GM18517 (cell line): ENCODE data around the gene MTUS2.

Experiments used
- ATAC-seq: cut with Tn5 transposase; IDR thresholded peaks from one replicate; pipeline ENCODE4 v1.9.1; 2021; ENCODE audit warnings: mild to moderate bottlenecking, moderate library complexity; ENCODE audit not compliant: unreplicated experiment

MTUS2 gene

DNA sequence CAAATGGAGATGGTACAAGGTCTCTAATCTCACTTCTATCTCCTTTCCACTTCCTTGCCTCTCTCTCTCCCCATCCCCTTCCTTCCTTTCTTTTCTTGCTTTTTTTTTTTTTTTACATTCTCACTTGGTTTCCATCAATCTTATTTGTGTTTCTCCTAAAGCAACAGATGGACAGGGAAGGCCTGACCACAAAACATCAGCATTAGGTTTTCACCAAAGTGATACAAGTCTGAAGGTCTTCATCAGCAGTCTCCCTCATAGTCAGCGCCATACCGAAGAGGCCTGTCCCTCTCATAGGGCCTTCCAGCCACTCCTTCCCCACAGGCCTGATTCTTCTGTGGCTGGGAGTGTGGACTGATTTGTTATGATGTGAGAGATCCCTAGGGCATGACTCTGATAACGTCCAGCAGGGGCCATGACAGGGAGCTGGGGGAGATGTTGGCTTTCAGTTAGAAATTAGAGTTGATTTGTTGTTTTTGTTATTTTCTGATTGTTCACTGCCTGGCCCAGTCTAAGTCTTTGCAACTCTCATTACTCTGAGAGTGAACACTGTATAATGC is 616.7 kb downstream of the MTUS2 start:
- no peak for ATAC-seq

DNA sequence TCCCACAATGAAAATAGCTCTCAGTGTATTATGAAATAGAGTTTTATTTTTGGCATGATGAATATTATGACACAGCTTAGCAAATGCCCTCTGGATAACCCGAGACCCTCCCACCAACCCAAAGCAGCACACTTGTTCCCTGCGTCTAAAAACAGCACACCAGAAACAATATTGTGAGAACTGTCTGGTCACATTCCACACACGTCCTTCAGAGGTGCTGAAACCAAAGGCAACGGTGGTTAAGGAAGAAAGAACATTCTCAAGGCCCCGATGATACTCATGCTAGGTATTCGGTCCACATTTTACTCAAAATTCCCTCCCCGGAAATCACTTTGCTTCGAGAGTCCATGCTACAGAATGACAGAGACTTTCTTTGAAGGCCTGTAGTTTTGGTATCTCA is 618.6 kb downstream of the MTUS2 start:
- no peak for ATAC-seq

DNA sequence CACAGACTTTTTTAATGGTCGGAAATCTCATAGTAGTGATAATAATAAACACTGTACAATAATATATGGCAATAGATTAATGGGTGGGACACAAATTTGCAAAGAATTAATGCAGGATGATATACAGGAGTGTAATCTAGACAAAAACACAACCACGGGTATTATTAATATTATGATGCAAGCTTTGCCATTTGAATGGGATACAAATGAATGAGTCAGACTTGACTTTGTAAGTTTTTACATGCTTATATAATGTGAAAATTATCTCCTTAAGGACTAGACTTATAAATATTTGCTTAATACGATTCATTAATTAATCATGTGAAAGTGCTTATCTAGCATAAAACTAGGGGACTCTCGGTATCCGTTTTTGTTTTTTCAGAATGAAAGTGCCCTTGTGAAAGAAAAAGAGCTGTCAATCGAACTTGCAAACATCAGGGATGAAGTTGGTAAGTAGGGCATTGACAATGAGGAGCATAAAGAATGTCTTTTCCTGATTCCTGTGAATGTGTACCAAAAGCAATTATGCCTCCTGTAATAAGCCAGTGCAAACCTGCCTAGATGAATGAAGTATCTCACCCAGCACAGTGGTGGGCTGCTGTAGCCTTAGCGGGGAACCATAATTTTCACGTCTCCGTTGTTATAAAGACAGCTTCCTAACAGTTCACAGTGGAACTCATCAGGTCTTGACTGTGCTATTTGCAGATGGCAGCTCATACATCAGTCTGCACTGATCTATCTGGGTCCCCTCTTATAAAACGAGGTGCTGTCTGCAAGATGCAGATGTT is 619.7 kb downstream of the MTUS2 start:
- no peak for ATAC-seq

DNA sequence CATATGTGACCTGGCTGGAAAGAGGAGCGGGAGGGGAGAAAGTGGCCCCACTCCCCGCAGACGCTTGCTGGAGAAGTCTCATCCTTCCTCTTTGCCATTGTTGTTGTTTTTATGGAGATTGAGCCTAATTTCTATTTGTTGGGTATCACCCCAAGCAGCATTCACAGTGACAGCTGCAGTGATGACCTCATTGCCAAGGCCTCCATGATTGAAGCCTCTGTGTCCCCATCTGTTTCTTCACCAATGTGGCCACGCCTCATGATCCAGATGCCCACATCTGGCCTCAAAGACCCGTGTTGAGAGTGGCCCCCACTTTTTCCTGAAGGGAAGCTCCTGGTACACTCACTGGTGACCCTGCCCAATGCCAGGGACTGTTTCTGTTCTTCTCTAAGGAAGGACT is 621.2 kb downstream of the MTUS2 start:
- no peak for ATAC-seq

DNA sequence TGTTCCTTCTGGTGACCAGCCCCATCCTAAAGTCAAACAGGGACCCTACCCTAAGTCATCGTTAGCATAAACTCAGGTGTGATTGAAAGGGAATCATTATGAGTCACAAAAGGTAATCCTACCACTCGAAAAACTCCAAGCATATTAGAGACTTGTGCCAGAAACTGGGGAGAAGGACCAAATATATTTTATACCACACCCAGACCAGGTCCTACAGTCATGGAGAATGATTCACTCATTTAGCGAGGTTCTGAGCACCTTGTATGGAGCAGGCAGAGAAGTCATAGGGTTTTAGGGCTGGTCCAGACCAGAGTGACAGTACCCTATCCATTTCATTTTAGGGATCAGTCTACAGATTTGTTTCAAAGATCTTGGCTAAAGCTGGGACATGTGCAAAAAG is 625.9 kb downstream of the MTUS2 start:
- ATAC-seq, result no peak

DNA sequence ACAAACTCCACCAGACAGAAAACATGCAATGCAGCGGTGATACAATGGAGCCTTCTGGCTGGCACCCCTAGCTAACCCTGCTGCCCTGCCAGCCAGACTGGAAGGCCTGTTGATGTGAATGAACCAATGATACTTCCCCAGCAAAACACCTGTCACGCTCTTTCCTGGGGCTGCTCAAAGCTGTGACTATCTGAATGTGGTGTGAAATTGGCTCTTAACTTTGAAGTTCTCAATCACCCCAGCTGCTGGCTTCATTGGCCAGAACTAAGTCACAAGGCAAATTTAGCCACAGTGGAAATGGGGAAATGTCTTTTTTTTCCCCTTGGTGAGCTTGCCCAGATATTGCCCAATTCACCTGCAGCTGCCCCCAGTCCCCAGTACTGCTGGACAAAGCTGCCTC is 628.0 kb downstream of the MTUS2 start:
- ATAC-seq, result no peak

DNA sequence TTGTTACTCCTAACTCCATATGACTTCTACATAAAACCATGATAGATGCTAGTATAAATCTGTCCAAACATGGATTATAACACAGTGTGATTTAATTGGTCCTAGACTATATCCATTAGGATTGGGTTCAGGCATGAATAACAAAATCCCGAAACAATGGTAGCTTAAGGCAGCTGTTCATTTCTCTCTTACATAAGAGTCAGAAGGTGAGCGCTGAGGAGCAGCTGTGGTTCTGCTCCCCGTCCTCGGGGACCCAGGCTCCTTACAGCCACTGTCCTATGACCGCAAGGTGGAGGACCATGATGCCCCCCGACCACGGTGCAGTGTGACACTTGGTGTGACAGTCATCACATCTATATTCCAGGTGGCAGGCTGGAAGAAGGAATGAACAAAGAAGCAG is 629.6 kb downstream of the MTUS2 start:
- no peak for ATAC-seq

DNA sequence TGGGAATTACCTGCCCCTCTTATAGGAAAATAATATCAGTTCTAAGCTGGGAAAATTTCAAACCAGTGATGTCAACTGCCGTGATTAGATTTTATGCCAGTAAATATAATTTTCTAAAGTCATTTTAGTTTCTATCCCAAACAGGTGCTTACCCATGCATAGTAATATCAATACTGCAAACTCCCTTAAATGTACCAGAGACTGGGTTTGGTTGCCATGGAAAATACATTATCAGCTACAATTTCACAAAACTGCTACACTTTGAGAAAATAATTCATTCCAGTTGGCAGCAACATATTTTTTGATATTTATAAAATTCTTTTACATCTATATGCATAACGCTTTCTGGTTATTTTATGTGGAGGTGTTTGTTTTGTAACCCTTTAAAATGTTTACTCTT is 631.8 kb downstream of the MTUS2 start:
- no peak for ATAC-seq

DNA sequence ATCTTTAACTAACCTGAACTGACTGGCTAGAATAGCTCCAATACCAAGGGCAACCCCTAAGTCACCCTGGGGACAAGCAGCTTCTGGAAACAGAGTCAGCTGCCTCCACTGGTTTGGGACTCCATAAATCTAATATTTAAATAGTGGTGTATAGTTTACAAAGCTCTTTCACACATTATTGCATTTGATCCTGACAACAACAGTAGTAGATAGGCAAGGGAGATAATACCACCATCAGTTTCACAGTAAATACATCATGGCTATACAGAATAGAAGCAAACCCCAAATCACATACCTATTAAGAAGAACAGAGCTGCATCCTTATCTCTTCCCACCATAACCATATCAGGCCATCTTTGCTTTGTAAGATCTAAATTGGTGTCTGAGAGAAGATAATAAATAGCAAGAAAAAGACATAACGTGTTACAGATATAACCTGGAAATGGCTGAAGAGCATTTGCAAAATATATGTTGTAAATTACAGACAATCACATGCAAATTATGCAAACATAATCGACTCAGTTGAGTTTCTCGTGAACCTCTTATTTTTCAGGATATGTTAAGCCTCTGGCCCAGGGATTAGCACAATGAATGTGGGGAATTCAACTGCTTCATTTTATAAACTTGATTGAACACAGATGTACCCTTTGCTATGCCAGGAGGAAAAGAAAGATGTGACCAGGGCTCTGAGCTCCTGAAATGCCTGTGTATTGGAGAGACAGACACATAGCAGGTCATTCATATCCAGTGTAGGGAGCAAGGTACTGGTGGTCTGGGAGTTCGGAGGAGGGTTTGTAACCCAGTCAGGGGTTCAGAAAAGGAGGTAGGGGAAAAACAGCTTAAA is 632.9 kb downstream of the MTUS2 start:
- ATAC-seq, result no peak

DNA sequence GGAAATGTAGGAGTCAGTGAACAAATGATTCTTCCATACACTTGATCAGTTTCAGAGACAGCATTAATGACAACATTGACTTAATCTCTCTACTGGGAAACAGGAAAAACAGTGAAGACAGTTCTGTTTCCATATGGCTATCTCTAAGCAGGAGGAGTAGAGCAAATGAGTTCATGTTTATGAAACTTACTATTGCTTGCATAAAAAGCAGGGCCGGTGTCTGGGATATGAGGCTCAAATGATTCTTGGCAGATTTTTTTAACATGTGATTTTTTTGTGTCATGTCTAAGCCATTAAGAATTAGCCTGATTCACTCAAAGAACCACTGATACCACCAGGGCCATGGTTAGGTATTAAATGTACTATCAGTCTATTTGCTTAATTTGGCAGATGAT is 633.5 kb downstream of the MTUS2 start:
- no peak for ATAC-seq

DNA sequence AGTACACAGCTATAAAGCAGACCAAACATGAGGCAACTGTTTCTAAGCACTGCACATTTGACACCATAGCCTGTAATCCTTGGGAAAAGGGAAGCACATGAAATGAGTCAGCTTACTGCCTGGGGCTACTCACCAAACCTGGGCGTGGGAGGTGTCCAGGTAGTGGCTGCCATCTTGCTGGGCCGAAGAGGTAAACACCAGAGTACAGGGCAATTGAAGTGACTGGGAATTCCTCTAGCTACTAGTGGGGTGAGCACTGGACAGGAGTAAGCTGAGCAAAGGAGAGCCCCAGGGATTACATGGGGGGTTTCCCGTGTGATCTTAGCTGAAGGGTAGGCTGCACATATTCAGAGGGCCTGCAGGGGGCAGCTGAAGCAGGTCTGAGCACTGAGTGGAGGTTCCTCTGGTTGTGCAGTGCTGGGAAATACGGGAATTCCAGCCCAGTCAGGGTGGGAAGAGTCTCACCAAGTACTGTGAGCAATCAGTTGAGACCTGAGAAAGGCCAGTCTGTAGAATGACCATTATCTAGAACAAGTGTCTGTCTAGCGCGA is 634.9 kb downstream of the MTUS2 start:
- ATAC-seq, result no peak

DNA sequence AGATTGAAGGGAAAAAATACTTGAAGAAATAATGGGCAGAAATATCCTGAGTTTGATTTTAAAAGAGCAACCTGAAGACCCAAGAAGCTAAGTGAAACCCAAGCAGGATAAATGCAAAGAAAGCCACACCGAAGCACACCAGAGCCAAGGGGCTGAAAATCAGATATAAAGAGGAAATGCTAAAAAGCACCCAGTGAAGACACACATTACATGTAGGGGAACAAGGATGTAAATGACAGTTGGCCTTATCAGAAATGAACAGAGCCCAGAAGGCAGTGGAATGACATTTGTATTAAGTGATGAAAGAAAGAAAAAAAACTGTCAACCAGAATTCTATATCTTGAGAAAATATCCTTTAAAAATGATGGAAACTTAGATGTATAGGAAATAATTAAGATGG is 636.3 kb downstream of the MTUS2 start:
- ATAC-seq, result no peak

DNA sequence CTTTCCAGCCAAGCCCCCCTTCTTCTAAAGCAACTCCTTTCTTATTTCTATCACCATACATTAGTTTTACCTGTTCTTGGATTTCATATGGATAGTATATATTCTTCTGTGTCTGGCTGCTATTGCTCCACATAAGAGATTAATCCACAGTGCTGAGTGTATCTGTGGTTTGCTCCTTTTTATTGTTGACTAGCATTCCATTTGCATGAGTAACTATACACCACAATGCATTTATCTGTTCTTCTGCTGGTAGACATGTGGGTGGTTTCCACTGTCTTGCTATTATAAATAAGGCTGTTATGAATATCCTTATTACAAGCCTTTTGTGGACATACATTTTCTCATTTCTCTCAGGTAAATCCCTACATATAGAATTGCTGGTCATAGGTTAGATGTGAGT is 637.2 kb downstream of the MTUS2 start:
- ATAC-seq, result no peak

DNA sequence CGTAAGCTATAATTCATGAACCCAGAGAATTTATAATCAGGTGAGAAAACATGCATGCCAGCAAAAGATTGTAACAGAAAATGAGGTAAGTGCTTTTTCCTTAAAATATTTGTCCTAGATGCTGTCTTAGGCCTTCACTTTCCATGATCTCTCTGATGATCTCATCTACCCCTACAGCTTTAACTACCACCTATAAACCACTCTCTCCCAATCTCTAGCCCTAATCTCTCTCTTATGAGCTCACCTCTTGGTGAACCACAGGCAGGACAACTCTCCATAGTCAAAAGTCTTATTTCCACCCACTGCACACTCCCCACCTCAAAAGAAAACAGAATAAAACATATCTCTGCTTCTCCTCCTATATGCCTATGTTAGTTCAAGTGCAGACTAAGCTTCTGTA is 638.3 kb downstream of the MTUS2 start:
- no peak for ATAC-seq

DNA sequence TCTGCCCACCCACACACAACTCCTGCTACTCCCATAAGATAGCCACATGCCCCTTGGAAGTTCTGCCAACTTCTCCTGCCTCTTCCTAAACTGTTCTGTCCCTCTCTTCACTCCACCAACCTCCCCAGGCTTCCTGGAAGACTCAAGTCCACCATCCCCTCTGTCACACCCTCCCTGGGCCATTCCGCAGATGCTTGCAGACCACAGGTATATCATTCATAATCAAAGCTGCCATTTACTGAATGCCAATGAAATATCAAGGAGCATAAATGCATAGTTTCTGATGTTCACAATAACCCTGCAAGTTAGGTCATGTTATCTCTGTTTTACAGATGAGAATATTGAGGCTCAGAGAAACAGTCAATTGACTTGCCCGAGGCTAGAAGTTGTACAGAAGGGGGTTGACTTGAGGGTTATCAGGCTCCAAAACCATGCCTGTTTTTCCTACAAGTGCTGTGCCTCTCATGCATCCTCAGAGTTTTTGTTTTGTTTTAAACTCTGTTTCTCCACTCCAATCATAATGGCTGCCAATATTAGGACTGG is 639.7 kb downstream of the MTUS2 start:
- no peak for ATAC-seq

DNA sequence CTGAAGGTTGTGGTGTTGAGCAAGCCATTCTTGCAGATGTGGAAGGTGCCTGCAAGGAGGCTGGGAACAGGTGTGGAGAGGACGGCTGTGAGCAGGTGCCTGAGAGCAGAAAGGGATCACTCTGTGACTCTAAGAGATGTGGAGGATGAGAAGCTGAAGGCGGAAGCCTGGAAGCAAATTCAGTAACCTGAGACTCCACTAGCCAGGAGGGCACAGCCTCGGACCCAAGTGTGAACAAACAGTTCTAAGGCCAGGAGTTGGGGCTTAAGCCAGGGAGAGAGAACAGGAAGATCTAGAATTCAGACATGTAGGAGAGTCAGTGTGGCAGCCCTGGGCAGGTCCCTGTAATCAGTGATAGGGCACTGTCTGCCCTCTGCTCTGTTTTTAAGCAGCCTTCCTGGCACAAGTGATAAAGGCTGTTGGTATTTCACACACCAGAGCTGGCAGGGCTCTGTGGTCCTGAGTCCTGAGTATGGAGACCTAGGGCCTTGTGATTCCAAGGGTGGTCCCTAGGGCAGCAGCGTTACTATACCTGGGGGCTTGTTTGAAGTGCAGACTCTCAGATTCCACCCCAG is 644.1 kb downstream of the MTUS2 start:
- ATAC-seq, result no peak

DNA sequence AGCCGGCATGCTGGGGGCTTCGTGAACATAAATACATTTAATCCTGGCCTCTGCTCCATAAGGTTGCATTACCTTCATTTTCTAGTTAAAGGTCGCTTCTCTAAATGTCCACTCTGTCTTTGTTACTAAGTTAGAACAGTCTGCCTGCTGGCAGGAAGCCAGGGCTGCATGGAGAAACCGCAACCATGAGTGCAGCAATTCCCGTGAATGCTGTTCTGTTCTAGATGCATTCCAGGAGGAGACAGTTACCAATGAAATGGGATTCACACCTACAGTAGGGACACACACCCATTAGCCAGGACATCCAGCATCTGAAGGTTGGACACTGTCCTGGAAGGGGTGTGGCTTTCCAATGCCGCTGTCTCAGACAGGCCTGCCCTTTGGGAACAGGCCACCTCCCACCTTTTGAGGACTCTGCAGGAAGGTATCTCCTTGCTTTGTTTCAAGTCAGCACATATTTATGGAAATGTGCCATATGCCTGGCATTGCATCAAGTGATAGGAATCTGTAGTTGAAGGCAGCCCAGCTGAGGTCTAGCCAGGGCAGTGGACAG is 645.7 kb downstream of the MTUS2 start:
- no peak for ATAC-seq

DNA sequence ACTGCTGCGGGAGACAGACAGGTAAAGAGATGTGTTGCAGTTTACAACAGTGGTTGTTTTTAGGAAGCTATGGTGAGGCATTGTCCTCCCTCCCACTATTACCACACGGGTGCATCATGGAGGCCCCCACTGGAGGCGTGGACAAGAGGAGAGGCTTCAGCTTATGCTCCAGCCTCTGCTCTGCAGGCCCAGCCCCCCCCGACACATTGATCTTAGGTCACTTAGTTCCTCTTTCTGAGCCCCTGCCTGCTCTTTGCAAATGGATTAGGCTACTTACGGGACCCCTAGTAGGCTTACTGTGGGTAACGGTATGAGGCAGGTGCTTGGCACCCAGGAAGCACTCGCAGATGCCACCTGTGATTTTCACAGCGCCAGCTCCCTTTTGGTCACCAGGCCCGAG is 651.4 kb downstream of the MTUS2 start:
- no peak for ATAC-seq

DNA sequence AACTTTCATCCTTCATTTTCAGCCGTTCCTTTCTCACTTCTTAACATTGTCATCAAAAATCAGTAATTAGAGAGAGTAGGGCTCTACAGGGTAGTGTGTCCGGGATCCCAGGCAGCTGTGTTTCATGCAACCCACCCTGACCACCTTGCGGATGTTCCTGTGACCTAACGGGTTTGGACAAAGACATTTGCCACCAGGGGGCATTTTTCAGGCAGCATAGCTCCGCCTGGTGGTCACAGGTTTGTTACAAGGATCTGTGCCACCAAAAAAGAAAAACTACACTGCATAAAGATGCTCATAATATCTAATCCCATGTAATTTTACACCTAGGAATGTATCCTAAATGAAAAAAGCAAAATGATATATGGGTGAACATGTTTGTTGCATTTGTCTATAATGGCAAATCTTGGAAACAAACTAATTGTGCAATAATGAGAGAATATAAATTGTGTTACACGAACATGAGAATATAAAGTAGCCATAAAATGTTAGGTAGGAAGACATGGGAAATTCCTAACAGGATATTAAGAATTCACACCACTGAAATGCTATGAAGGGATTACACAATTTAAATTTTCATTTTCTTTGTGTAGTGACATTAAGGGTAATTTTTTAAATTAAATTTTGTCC is 652.3 kb downstream of the MTUS2 start:
- peak; percentile 55 for ATAC-seq

DNA sequence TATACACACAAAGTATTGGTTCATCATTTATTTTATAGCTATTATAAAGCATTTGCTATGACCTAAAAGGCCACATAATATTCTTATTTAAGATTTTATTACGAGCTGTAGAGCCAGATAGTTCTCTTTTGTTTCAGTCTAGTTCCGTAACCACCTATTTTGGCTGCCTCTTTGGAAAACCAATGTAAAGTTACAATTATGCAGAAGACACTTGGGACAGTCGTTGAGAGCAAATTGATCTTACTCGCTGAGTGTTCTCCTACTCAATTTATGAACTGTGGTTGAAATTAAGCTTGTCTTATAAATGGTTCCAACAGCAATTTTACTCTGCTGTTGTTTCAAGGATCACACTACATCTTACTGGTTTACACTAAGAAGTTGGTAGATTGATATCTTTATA is 653.0 kb downstream of the MTUS2 start:
- ATAC-seq, result no peak
